Glutamatergic neuron (in vitro differentiated cells): ENCODE results near the gene TBX6. TPM values are rescaled to one million over a fixed set of nuclear protein-coding genes. Genes with fewer than 3 reads are reported as not detected.

Experiments used
- DNase-seq: peaks from one replicate; pipeline ENCODE4 v3.0.0; 2022
- H3K27ac Mint-ChIP-seq: one replicate; pipeline ENCODE4 v1.8.0; 2020; ENCODE audit warnings: mild to moderate bottlenecking, mixed read lengths, inconsistent platforms; ENCODE audit not compliant: unreplicated experiment
- H3K27me3 Mint-ChIP-seq: one replicate; pipeline ENCODE4 v1.8.0; 2020; ENCODE audit warnings: mild to moderate bottlenecking, moderate library complexity, mixed read lengths, inconsistent platforms; ENCODE audit not compliant: unreplicated experiment
- H3K36me3 Mint-ChIP-seq: one replicate; pipeline ENCODE4 v1.8.0; 2020; ENCODE audit warnings: mild to moderate bottlenecking, mixed read lengths, inconsistent platforms; ENCODE audit not compliant: unreplicated experiment
- H3K4me1 Mint-ChIP-seq: one replicate; pipeline ENCODE4 v1.8.0; 2020; ENCODE audit warnings: mild to moderate bottlenecking, low read depth, mixed read lengths, inconsistent platforms; ENCODE audit not compliant: unreplicated experiment
- H3K4me3 Mint-ChIP-seq: one replicate; pipeline ENCODE4 v1.8.0; 2020; ENCODE audit warnings: mild to moderate bottlenecking, mixed read lengths, inconsistent platforms; ENCODE audit not compliant: unreplicated experiment
- H3K9me3 Mint-ChIP-seq: one replicate; pipeline ENCODE4 v1.8.0; 2020; ENCODE audit warnings: mild to moderate bottlenecking, moderate library complexity, mixed read lengths, inconsistent platforms; ENCODE audit not compliant: unreplicated experiment
- CTCF ChIP-seq: fragments of 200-600 bp; sonication (generic); IDR thresholded peaks from one replicate; pipeline ENCODE4 v1.5.0; 2021; ENCODE audit not compliant: partially characterized antibody, unreplicated experiment
- total RNA-seq: library from RNA; stranded (reverse); fragmentation: NEBNext Ultra II Directional; extraction: Animal tissue kit (Norgen Biotek cat#: 25700); gene quantifications from one replicate; pipeline ENCODE4 v1.2.1, GENCODE V29; 2021; ENCODE audit not compliant: unreplicated experiment

The TBX6 gene
- total RNA-seq, 1 donor from 2014 or later = 0.86 TPM

- Mint-ChIP-seq H3K4me3 (no peak overlapping the region), H3K9me3 (peaks cover 4% of the 10 kb centered on the region), H3K27me3 (peaks cover 7% of the 10 kb centered on the region), H3K4me1 (peaks cover 2% of the 10 kb centered on the region), H3K27ac (no peak overlapping the region), H3K36me3 (no peaks in the 10 kb centered on the region)
- no peak for DNase-seq
- TF ChIP-seq CTCF = no peak
These were observed 5.2 kb downstream of the TBX6 start for GRCh38 chr16:30086291-30087140.

DNA sequence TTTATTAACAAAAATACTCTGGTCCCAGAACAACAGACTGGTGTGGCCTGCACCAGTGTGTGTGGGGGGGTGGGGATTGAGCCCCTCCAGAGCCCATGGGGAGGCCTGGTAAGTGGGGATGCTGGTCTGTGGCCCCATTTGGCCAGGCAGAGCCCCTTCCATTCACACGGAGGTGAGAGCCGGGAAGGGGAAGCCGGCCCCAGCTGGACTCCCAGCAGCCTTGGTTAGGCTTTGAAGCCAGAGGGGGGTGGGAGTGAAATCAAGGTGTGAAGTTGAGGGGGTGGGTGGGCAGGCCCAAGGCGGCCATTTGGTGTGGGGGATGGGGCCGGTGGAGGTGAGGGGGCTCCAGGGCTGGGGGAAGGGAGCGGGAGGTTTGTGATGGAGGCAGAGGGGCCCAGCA, 5.9 kb downstream of the TBX6 start:
- Mint-ChIP-seq H3K4me1 (peaks cover 2% of the 10 kb centered on the region), H3K27ac (no peak overlapping the region), H3K4me3 (no peak overlapping the region), H3K27me3 (peaks cover 7% of the 10 kb centered on the region), H3K36me3 (no peaks in the 10 kb centered on the region), H3K9me3 (peaks cover 4% of the 10 kb centered on the region)
- DNase-seq = no peak
- no peak for TF ChIP-seq CTCF

GRCh38 chr16:30085247-30085646, 6.5 kb downstream of the TBX6 start:
- Mint-ChIP-seq H3K36me3 (no peaks in the 10 kb centered on the region), H3K4me1 (peaks cover 2% of the 10 kb centered on the region), H3K27ac (no peak overlapping the region), H3K27me3 (peaks cover 7% of the 10 kb centered on the region), H3K4me3 (no peak overlapping the region), H3K9me3 (peaks cover 4% of the 10 kb centered on the region)
- no peak for DNase-seq
- TF ChIP-seq CTCF = no peak

DNA sequence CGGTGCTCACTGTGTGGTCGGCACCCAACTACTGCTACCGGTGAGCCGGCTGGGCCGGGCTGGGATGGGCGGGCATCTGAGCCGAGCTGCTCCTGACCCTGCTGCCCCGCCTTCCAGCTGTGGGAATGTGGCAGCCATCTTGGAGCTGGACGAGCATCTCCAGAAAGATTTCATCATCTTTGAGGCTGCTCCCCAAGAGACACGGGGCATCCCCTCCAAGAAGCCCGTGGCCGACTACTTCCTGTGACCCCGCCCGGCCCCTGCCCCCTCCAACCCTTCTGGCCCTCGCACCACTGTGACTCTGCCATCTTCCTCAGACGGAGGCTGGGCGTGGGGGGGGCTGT, 6.9 kb downstream of the TBX6 start:
- H3K36me3 Mint-ChIP-seq = no peaks in the 10 kb centered on the region
- TF ChIP-seq CTCF = no peak
- H3K4me3 Mint-ChIP-seq = no peak overlapping the region
- peaks cover 6% of the 10 kb centered on the region for H3K9me3 Mint-ChIP-seq
- no peaks in the 10 kb centered on the region for H3K4me1 Mint-ChIP-seq
- H3K27ac Mint-ChIP-seq = no peak overlapping the region
- peaks cover 7% of the 10 kb centered on the region for H3K27me3 Mint-ChIP-seq
- DNase-seq = no peak

GRCh38 chr16:30084096-30084815, 7.5 kb downstream of the TBX6 start:
- Mint-ChIP-seq H3K9me3 (peaks cover 6% of the 10 kb centered on the region), H3K4me3 (no peak overlapping the region), H3K36me3 (no peaks in the 10 kb centered on the region), H3K4me1 (no peaks in the 10 kb centered on the region), H3K27me3 (peaks cover 7% of the 10 kb centered on the region), H3K27ac (no peak overlapping the region)
- TF ChIP-seq CTCF = no peak
- no peak for DNase-seq
